A549 (cell line): ENCODE measurements around the gene THEM5.

Experiments
- ATOH8 ChIP-seq: fragments of 250-450 bp; sonication (Bioruptor Pico); IDR thresholded peaks from 2 replicates; pipeline ENCODE4 v1.5.0; 2020; ENCODE audit warnings: low read depth, mild to moderate bottlenecking, moderate library complexity
- CTCF ChIP-seq: fragments of >200 bp; sonication (Bioruptor Twin); formaldehyde crosslinking; IDR thresholded peaks from 3 replicates; pipeline ENCODE4 v1.5.1; 2016
- ELK1 ChIP-seq: fragments of 150-350 bp; IDR thresholded peaks from 2 replicates; pipeline ENCODE4 v1.6.1; 2014; ENCODE audit warnings: low read depth, mild to moderate bottlenecking, low read length
- EP300 ChIP-seq, 2 experiments: fragments of >200 bp; sonication (Bioruptor Twin); formaldehyde crosslinking; IDR thresholded peaks; 2 replicates in 1 of 2; 3 replicates in 1 of 2; pipeline ENCODE4 v1.6.1; 2016 to 2017
- ESRRA ChIP-seq: fragments of 150-350 bp; IDR thresholded peaks from 2 replicates; pipeline ENCODE4 v1.6.1; 2014; ENCODE audit warnings: mild to moderate bottlenecking, low read length, borderline replicate concordance
- JUN ChIP-seq, 2 experiments: fragments of >200 bp; sonication (Bioruptor Twin); formaldehyde crosslinking; IDR thresholded peaks; 2 replicates in 1 of 2; 3 replicates in 1 of 2; pipeline ENCODE4 v1.6.1; 2016 to 2017
- MAFK ChIP-seq: fragments of 450-650 bp; IDR thresholded peaks from 2 replicates; pipeline ENCODE4 v1.6.1; 2014; ENCODE audit not compliant: partially characterized antibody
- MYC ChIP-seq: IDR thresholded peaks from 2 replicates; pipeline ENCODE4 v1.6.1; 2012; ENCODE audit warnings: mild to moderate bottlenecking, inconsistent platforms, low read length, improper control_type of control experiment, borderline replicate concordance
- POLR2A ChIP-seq: IDR thresholded peaks from 2 replicates; pipeline ENCODE4 v1.6.1; 2012; ENCODE audit warnings: mild to moderate bottlenecking, low read length
- RAD21 ChIP-seq, 2 experiments: fragments of >200 bp in 1 of 2; sonication (Bioruptor Twin) in 1 of 2; formaldehyde crosslinking in 1 of 2; IDR thresholded peaks in 1 of 2; conservative IDR thresholded peaks in 1 of 2; 2 replicates in 1 of 2; 3 replicates in 1 of 2; pipeline ENCODE4 v1.6.1; 2012 to 2018; ENCODE audit warnings: inconsistent platforms in 1 of 2
- RFX5 ChIP-seq: fragments of 450-650 bp; IDR thresholded peaks from 2 replicates; pipeline ENCODE4 v1.7.1; 2014; ENCODE audit warnings: antibody characterized with exemption, mild to moderate bottlenecking, moderate library complexity
- USF2 ChIP-seq: fragments of 450-650 bp; IDR thresholded peaks from 2 replicates; pipeline ENCODE4 v1.6.1; 2014; ENCODE audit warnings: antibody characterized with exemption

GRCh38 chr1:151882466-151882865, 29.0 kb upstream of the THEM5 start:
- TF ChIP-seq CTCF (no peak), EP300 (IDR thresholded peaks at IDR 0.05) (no peak), JUN (IDR thresholded peaks at IDR 0.05) (no peak), MYC (no peak), ESRRA (no peak), USF2 (no peak), RAD21 (conservative IDR thresholded peaks at IDR 0.05 in 1 of 2, IDR thresholded peaks at IDR 0.05 in 1 of 2) (no peak), ELK1 (no peak), POLR2A (no peak), RFX5 (no peak), ATOH8 (CRISPR knock-in tag) (no peak), MAFK (no peak)
